ENCODE results near the gene ABCC3. TPM values are rescaled to one million over a fixed set of nuclear protein-coding genes. Genes with fewer than 3 reads are reported as not detected.

Gene ABCC3
- total RNA-seq, 4 donors from 2014 or later = 297 to 655 (median 533) TPM

DNA sequence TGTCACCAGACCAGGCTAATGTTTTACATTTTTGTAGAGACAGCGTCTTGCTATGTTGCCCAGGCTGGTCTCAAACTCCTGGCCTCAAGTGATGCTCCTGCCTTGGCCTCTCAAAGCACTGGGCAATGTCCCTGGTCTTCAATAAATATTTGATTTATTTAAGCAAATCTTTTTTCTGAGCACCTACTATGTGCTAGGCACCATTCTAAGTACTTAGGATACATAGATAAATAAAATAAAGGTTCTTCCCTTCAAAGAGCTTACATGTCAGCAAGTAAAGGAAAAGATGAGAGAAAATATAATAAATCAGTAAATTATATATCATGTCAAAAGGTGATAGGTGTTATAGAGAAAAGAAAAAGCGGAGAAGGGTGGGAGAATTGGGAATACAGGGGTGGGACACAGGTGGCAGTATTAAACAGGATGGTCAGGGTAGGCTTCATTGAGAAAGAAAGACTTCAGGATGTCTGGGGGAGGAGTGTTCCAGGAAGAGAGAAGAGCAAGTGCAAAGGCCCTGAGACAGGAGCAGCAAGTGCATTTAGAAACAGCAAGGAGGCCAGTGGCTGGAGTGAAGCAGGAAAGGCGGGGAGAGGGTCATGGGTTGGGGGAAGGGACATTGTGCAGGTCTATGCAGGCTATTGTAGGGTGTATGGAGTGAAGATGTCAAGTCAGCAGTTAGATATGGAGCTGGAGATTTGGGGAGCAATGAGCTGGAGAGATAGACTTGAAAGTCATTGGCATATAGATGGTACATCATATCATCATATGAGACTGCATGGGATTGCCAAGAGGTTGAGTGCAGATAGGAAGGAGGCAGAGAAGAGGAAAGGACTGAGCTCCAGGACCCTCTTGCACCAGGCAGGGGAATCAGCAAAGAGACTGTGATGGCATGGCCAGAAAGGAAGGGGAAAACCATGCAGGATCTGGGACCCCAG is 11.3 kb downstream of the ABCC3 start:
- Histone ChIP-seq H3K4me3 (no peak overlapping the region), H3K9me3 (no peaks in the 10 kb centered on the region), H3K36me3 (no peaks in the 10 kb centered on the region), H3K4me1 (peaks cover 0 to 19% (median 2%) of the 10 kb centered on the region in 4 donors), H3K27ac (no peak overlapping the region), H3K27me3 (no peaks in the 10 kb centered on the region)
- no peak for DNase-seq
- TF ChIP-seq POLR2A (IDR thresholded peaks at IDR 0.05) = no peak
- no peak for TF ChIP-seq CTCF (IDR thresholded peaks at IDR 0.05)
- no peak for TF ChIP-seq EP300 (IDR thresholded peaks at IDR 0.05; ENCODE audit: low read depth)
- TF ChIP-seq POLR2AphosphoS5 (IDR thresholded peaks at IDR 0.05) = no peak
- intact Hi-C loops (cut with DNase I; ENCODE audit: low total_unique reads) (no loop called here), in situ Hi-C loops (cut with MboI; ENCODE audit: low pct_ligation_motif_present in 1 of 4, low pct_unique_long_range_greater_than_20kb in 1 of 4, low sequenced_read_pairs in 3 of 4) (no loop called here)
- 83 to 89% methylated on average over 3 of the region's 3 CpGs for WGBS, 2 donors (ENCODE audit: low coverage in 1 of 2)

DNA sequence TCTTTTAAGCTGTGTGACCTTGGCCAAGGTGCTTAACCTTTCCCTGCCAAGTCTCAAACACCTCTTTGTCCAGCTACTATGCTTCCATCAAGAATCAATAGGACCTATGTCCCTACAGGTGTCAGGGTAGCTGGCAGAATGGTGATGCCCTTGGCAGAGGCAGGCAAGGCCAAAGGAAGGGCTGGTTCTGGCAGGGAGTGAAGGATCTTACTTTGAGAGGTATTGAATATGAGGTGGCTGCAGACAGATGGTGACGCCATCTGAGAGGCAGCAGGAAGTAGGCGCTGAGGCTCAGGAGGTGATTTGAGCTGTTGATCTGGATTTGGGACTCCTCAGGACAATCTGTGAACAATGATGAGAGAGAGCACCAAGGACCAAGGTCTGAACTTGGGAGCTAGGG is 12.5 kb downstream of the ABCC3 start:
- DNase-seq = no peak
- intact Hi-C loops (cut with DNase I; ENCODE audit: low total_unique reads) = no loop called here

GRCh38 chr17:50649042-50649908 is 14.6 kb downstream of the ABCC3 start:
- TF ChIP-seq EP300 (IDR thresholded peaks at IDR 0.05; ENCODE audit: low read depth) (no peak), POLR2A (IDR thresholded peaks at IDR 0.05) (no peak), CTCF (IDR thresholded peaks at IDR 0.05) (no peak), POLR2AphosphoS5 (IDR thresholded peaks at IDR 0.05) (no peak)
- 77 to 80% methylated on average over 5 to 7 of the region's 7 CpGs for WGBS, 2 donors (ENCODE audit: low coverage in 1 of 2)
- Histone ChIP-seq H3K4me3 (no peak overlapping the region), H3K36me3 (no peaks in the 10 kb centered on the region), H3K27ac (no peak overlapping the region), H3K4me1 (no peaks in the 10 kb centered on the region), H3K9me3 (no peaks in the 10 kb centered on the region), H3K27me3 (no peaks in the 10 kb centered on the region)
- intact Hi-C loops (cut with DNase I; ENCODE audit: low total_unique reads) (no loop called here), in situ Hi-C loops (cut with MboI; ENCODE audit: low pct_ligation_motif_present in 1 of 4, low pct_unique_long_range_greater_than_20kb in 1 of 4, low sequenced_read_pairs in 3 of 4) (no loop called here)
- no peak for DNase-seq

More for the DNA sequence above, 12.5 kb downstream of the ABCC3 start:
- Histone ChIP-seq H3K36me3 (no peaks in the 10 kb centered on the region), H3K4me1 (peaks cover 0 to 7% (median 0%) of the 10 kb centered on the region in 4 donors), H3K27me3 (no peaks in the 10 kb centered on the region), H3K9me3 (no peaks in the 10 kb centered on the region), H3K4me3 (no peak overlapping the region), H3K27ac (no peak overlapping the region)
- in situ Hi-C loops (cut with MboI; ENCODE audit: low pct_ligation_motif_present in 1 of 4, low pct_unique_long_range_greater_than_20kb in 1 of 4, low sequenced_read_pairs in 3 of 4) = no loop called here
- whole genome bisulfite sequencing, 2 donors (ENCODE audit: low coverage in 1 of 2) = 90% methylated on average over 2 of the region's 2 CpGs; no CpG with 5 or more reads in 1 of the 2 donors
- TF ChIP-seq POLR2A (IDR thresholded peaks at IDR 0.05) = no peak
- TF ChIP-seq CTCF (IDR thresholded peaks at IDR 0.05) = no peak
- no peak for TF ChIP-seq POLR2AphosphoS5 (IDR thresholded peaks at IDR 0.05)
- no peak for TF ChIP-seq EP300 (IDR thresholded peaks at IDR 0.05; ENCODE audit: low read depth)

- in situ Hi-C loops (cut with MboI; ENCODE audit: low pct_ligation_motif_present in 1 of 4, low pct_unique_long_range_greater_than_20kb in 1 of 4, low sequenced_read_pairs in 3 of 4) = no loop called here
Observed at GRCh38 chr17:50651661-50652060, 17.0 kb downstream of the ABCC3 start.

More at GRCh38 chr17:50651661-50652060, 17.0 kb downstream of the ABCC3 start:
- Histone ChIP-seq H3K4me1 (peaks cover 0 to 2% (median under 1%) of the 10 kb centered on the region in 4 donors), H3K27me3 (no peaks in the 10 kb centered on the region), H3K4me3 (no peak overlapping the region), H3K9me3 (no peaks in the 10 kb centered on the region), H3K36me3 (no peaks in the 10 kb centered on the region), H3K27ac (no peak overlapping the region)
- TF ChIP-seq CTCF (IDR thresholded peaks at IDR 0.05) (no peak), EP300 (IDR thresholded peaks at IDR 0.05; ENCODE audit: low read depth) (no peak), POLR2A (IDR thresholded peaks at IDR 0.05) (no peak), POLR2AphosphoS5 (IDR thresholded peaks at IDR 0.05) (no peak)
- intact Hi-C loops (cut with DNase I; ENCODE audit: low total_unique reads) = no loop called here
- DNase-seq = no peak
- WGBS, 2 donors (ENCODE audit: low coverage in 1 of 2) = 91 to 96% methylated on average over 2 of the region's 2 CpGs
